Prostate gland (tissue), 2 donors: Measurements from ENCODE around the gene RAD21L1. TPM values are rescaled to one million over a fixed set of nuclear protein-coding genes. Genes with fewer than 3 reads are reported as not detected.

Experiments used
- DNase-seq: peaks from one replicate; pipeline ENCODE4 v3.0.0-alpha.2; 2019; ENCODE audit warnings: low spot score
- H3K27ac ChIP-seq, 2 donors: fragments of 200-600 bp; sonication (generic); 2 replicates each; pipeline ENCODE4 v1.5.1; 2017 to 2019
- H3K27me3 ChIP-seq: fragments of 200-600 bp; sonication (generic); replicated peaks from 2 replicates; pipeline ENCODE4 v1.5.1; 2019; ENCODE audit not compliant: insufficient read depth
- H3K36me3 ChIP-seq, 2 donors: fragments of 200-600 bp; sonication (generic); 1 replicate in 1 of 2; 2 replicates in 1 of 2; pipeline versions ENCODE4 v1.5.1 to v1.8.1; 2017 to 2019
- H3K4me1 ChIP-seq: fragments of 200-600 bp; sonication (generic); replicated peaks from 2 replicates; pipeline ENCODE4 v1.5.1; 2019
- H3K4me3 ChIP-seq, 2 donors: fragments of 200-600 bp; sonication (generic); 2 replicates each; pipeline ENCODE4 v1.5.1; 2017 to 2019
- H3K9me3 ChIP-seq: fragments of 200-600 bp; sonication (generic); 2 replicates; pipeline ENCODE4 v1.5.1; 2017
- CTCF ChIP-seq, 4 experiments: fragments of 200-600 bp in 2 of 4; fragments of 450-650 bp in 2 of 4; sonication (generic) in 2 of 4; IDR thresholded peaks; 1 replicate in 3 of 4; 2 replicates in 1 of 4; pipeline ENCODE4 v1.5.1; 2016 to 2019; ENCODE audit warnings: antibody characterized with exemption in 4 of 4, mild to moderate bottlenecking in 2 of 4, moderate library complexity in 2 of 4
- POLR2A ChIP-seq: fragments of 450-650 bp; IDR thresholded peaks from one replicate; pipeline ENCODE4 v1.6.1; 2016; ENCODE audit warnings: antibody characterized with exemption, mild to moderate bottlenecking
- POLR2AphosphoS5 ChIP-seq: sonication (generic); formaldehyde crosslinking; IDR thresholded peaks from one replicate; pipeline ENCODE4 v1.6.1; 2017; ENCODE audit warnings: antibody characterized with exemption
- WGBS: methylation state at CpG from one replicate; pipeline ENCODE4 v1.1.5; 2018; 5-methylcytosine and 5-hydroxymethylcytosine counted together
- intact Hi-C: fragments of 100-400 bp; cut with DNase I; formaldehyde crosslinking; loops from one replicate; pipeline ENCODE4 v1.14.2; 2022
- total RNA-seq, 2 donors: library from RNA; depleted of rRNA; stranded (reverse); fragments of >200 nt; gene quantifications; one replicate each; pipeline ENCODE4 v1.1.0, GENCODE V29; 2016

Gene RAD21L1
- total RNA-seq, 2 donors from 2014 or later: 3.0 TPM; not detected in 1

GRCh38 chr20:1300083-1300840 is 74.4 kb downstream of the RAD21L1 start:
- H3K27me3 ChIP-seq: no peaks in the 10 kb centered on the region
- no peak overlapping the region for H3K4me3 ChIP-seq
- no peak overlapping the region for H3K27ac ChIP-seq
- TF ChIP-seq POLR2A: no peak
- TF ChIP-seq POLR2AphosphoS5: no peak
- no peak for TF ChIP-seq CTCF (IDR thresholded peaks at IDR 0.05)
- intact Hi-C loops: no loop called here
- DNase-seq: no peak
- H3K9me3 ChIP-seq: no peaks in the 10 kb centered on the region
- H3K36me3 ChIP-seq: no peaks in the 10 kb centered on the region
- WGBS: 94% methylated on average over 18 of the region's 18 CpGs
- no peaks in the 10 kb centered on the region for H3K4me1 ChIP-seq

GRCh38 chr20:1301031-1301529 is 75.2 kb downstream of the RAD21L1 start:
- H3K4me1 ChIP-seq: no peaks in the 10 kb centered on the region
- TF ChIP-seq POLR2A: no peak
- TF ChIP-seq CTCF (IDR thresholded peaks at IDR 0.05): no peak
- TF ChIP-seq POLR2AphosphoS5: no peak
- no peaks in the 10 kb centered on the region for H3K27me3 ChIP-seq
- H3K9me3 ChIP-seq: no peaks in the 10 kb centered on the region
- DNase-seq: no peak
- no peak overlapping the region for H3K4me3 ChIP-seq
- whole genome bisulfite sequencing: 49% methylated on average over 9 of the region's 9 CpGs
- intact Hi-C loops: no loop called here
- no peak overlapping the region for H3K27ac ChIP-seq
- H3K36me3 ChIP-seq: no peaks in the 10 kb centered on the region

GRCh38 chr20:1302685-1303541 is 77.1 kb downstream of the RAD21L1 start:
- no peak for TF ChIP-seq POLR2A
- TF ChIP-seq POLR2AphosphoS5: no peak
- no peak for TF ChIP-seq CTCF (IDR thresholded peaks at IDR 0.05)
- no peaks in the 10 kb centered on the region for H3K27me3 ChIP-seq
- WGBS: 81% methylated on average over 12 of the region's 12 CpGs
- H3K27ac ChIP-seq: no peak overlapping the region
- H3K4me1 ChIP-seq: no peaks in the 10 kb centered on the region
- no peaks in the 10 kb centered on the region for H3K36me3 ChIP-seq
- intact Hi-C loops: no loop called here
- no peak overlapping the region for H3K4me3 ChIP-seq
- no peaks in the 10 kb centered on the region for H3K9me3 ChIP-seq
- no peak for DNase-seq

- no peak overlapping the region for H3K4me3 ChIP-seq
- TF ChIP-seq CTCF (IDR thresholded peaks at IDR 0.05) (no peak), POLR2A (no peak), POLR2AphosphoS5 (no peak)
- no peak for DNase-seq
- H3K4me1 ChIP-seq: no peaks in the 10 kb centered on the region
- H3K9me3 ChIP-seq: no peaks in the 10 kb centered on the region
- H3K27ac ChIP-seq: no peak overlapping the region
- H3K36me3 ChIP-seq: no peaks in the 10 kb centered on the region
- no peaks in the 10 kb centered on the region for H3K27me3 ChIP-seq
- WGBS: 83% methylated on average over 31 of the region's 31 CpGs
- intact Hi-C loops: no loop called here
Observed at GRCh38 chr20:1304710-1305515, 79.1 kb downstream of the RAD21L1 start.

Other genes with a start within 250 kb of the RAD21L1 start
- 1 to 10 TPM in 1 of 2 donors, not detected in 1; 1.8 TPM for gene RSPO4, start 223.7 kb upstream of the RAD21L1 start, total RNA-seq
- 100 to 1,000 TPM in 1 of 2 donors, 10 to 100 TPM in 1; 76.8 to 282 TPM for gene PSMF1, start 107.4 kb upstream of the RAD21L1 start, total RNA-seq
- 1 to 10 TPM in 1 of 2 donors, under 1 TPM in 1; 0.59 to 3.6 TPM for gene TMEM74B, start 41.1 kb upstream of the RAD21L1 start, total RNA-seq
- not detected for gene C20orf202, start 22.6 kb upstream of the RAD21L1 start, total RNA-seq
- 10 to 100 TPM in 1 of 2 donors, 1 to 10 TPM in 1; 4.5 to 12.3 TPM for gene SNPH, start 40.2 kb downstream of the RAD21L1 start, total RNA-seq
- gene SDCBP2, start 103.1 kb downstream of the RAD21L1 start, total RNA-seq: 1 to 10 TPM; 4.0 to 7.3 TPM
- 100 to 1,000 TPM; 103 to 161 TPM for gene FKBP1A, start 167.0 kb downstream of the RAD21L1 start, total RNA-seq
- 10 to 100 TPM; 43.0 to 54.5 TPM for gene NSFL1C, start 240.8 kb downstream of the RAD21L1 start, total RNA-seq